ENCODE results near the gene LRRC10B.

DNA sequence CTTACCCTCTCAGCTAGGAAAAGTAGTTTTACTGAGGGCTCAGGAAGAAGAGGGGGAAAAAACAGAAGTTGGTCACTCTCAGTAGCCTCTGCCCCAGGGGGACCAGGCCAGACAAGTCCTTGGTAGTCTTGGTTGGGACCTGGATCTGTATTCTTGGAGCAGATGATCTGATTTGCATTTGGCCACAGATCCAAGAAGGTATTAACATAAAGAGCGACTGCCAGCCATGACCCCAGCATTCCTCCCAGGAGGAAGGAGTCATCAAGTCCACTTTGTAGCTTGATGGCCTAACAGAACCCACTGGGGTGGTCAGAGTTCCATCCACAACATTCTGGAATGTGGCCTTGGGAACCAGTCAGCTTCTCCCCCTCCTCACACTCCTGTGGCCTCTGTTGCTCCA lies 6.0 kb upstream of the LRRC10B start:
- TF ChIP-seq POLR2A (IDR thresholded peaks at IDR 0.05): no peak
- TF ChIP-seq, protein P1, sequence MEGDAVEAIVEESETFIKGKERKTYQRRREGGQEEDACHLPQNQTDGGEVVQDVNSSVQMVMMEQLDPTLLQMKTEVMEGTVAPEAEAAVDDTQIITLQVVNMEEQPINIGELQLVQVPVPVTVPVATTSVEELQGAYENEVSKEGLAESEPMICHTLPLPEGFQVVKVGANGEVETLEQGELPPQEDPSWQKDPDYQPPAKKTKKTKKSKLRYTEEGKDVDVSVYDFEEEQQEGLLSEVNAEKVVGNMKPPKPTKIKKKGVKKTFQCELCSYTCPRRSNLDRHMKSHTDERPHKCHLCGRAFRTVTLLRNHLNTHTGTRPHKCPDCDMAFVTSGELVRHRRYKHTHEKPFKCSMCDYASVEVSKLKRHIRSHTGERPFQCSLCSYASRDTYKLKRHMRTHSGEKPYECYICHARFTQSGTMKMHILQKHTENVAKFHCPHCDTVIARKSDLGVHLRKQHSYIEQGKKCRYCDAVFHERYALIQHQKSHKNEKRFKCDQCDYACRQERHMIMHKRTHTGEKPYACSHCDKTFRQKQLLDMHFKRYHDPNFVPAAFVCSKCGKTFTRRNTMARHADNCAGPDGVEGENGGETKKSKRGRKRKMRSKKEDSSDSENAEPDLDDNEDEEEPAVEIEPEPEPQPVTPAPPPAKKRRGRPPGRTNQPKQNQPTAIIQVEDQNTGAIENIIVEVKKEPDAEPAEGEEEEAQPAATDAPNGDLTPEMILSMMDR (IDR thresholded peaks at IDR 0.05): no peak

Measured in lower leg skin (tissue), 3 donors.